ENCODE measurements around the gene ACTR10. TPM values are rescaled to one million over a fixed set of nuclear protein-coding genes. Genes with fewer than 3 reads are reported as not detected.
A peak's percentile ranks its signal among the peaks of the same experiment; 100 is the strongest.

ACTR10 gene
- total RNA-seq, 1 experiment from 2014 or later, result 39.6 TPM

- peak; percentile 66 for ATAC-seq
- Histone ChIP-seq H3K4me1 (ENCODE audit: control insufficient read depth in 1 of 2, insufficient read depth in 2 of 2, low read length in 2 of 2) (peaks cover 6 to 16% of the 10 kb centered on the region in 2 experiments; a peak in 2 of 4 replicates), H3K79me2 (ENCODE audit: insufficient read depth, low read length) (no peaks in the 10 kb centered on the region), H3K9me3 (ENCODE audit: control insufficient read depth in 1 of 2, insufficient read depth in 1 of 2, low read depth in 1 of 2, low read length in 2 of 2) (no peaks in the 10 kb centered on the region), H2AFZ (ENCODE audit: low read depth, low read length, poor library complexity, severe bottlenecking) (peak overlapping the region; percentile 67), H3K4me2 (ENCODE audit: low read length) (peak overlapping the region; percentile 99), H3K9ac (ENCODE audit: low read length) (peak overlapping the region; percentile 41), H3K4me3 (replicated peaks in 1 of 2; ENCODE audit: low read depth in 1 of 2, low read length in 2 of 2) (peak overlapping the region; percentile 37 to 69), H3K27ac (ENCODE audit: low read depth, low read length) (no peak overlapping the region; the same call in 1 of the 2 replicates), H3K27me3 (ENCODE audit: insufficient read depth, low read length) (peaks cover 42% of the 10 kb centered on the region), H3K9me2 (ENCODE audit: insufficient read depth) (no peaks in the 10 kb centered on the region), H4K20me1 (ENCODE audit: insufficient read depth) (no peaks in the 10 kb centered on the region), H3K36me3 (ENCODE audit: control insufficient read depth in 1 of 2, insufficient read depth in 2 of 2, low read length in 2 of 2) (no peaks in the 10 kb centered on the region)
- no TSS peak for BruUV-seq (replicated peaks)
- ChIA-PET CTCF (no interaction called here), RAD21 (ENCODE audit: low non-redundant PET in 1 of 2, low total read pairs in 2 of 2, uncharacterized antibody in 2 of 2, unreplicated experiment in 2 of 2) (no interaction called here), POLR2A (no interaction called here)
- intact Hi-C loops (cut with micrococcal nuclease), result no loop called here
- no peak for DNase-seq (ENCODE audit: low read depth, low spot score)
- no peak for TF ChIP-seq ZBTB33 (IDR thresholded peaks at IDR 0.05; ENCODE audit: extremely low read depth, insufficient replicate concordance, low read length)
- no peak; the same call in 1 of the 2 replicates for TF ChIP-seq ZFX (IDR thresholded peaks at IDR 0.05)
- TF ChIP-seq EGR1 (IDR thresholded peaks at IDR 0.05; ENCODE audit: low read depth), result no peak
- TF ChIP-seq JUND (IDR thresholded peaks at IDR 0.05), result no peak
- TF ChIP-seq POLR2AphosphoS5 (IDR thresholded peaks at IDR 0.05; ENCODE audit: low read depth, low read length), result no peak
- no peak for TF ChIP-seq YY1 (IDR thresholded peaks at IDR 0.05; ENCODE audit: extremely low read depth, insufficient replicate concordance, low read depth, low read length)
- no peak for TF ChIP-seq ELF1 (IDR thresholded peaks at IDR 0.05; ENCODE audit: borderline replicate concordance, low read depth)
- no peak for TF ChIP-seq FOSL1 (IDR thresholded peaks at IDR 0.05; ENCODE audit: low read depth)
- no peak for TF ChIP-seq SRF (IDR thresholded peaks at IDR 0.05; ENCODE audit: low read depth)
- TF ChIP-seq MAX (IDR thresholded peaks at IDR 0.05), result no peak
- no peak for TF ChIP-seq SP1 (IDR thresholded peaks at IDR 0.05; ENCODE audit: low read depth)
- TF ChIP-seq EZH2 (IDR thresholded peaks at IDR 0.05), result no peak
- TF ChIP-seq REST (IDR thresholded peaks at IDR 0.05; ENCODE audit: low read depth), result no peak
- TF ChIP-seq CEBPB (IDR thresholded peaks at IDR 0.05; ENCODE audit: low read depth), result no peak
- TF ChIP-seq ZNF274 (IDR thresholded peaks at IDR 0.05; ENCODE audit: low read depth, low read length), result no peak
- no peak for TF ChIP-seq RAD21 (IDR thresholded peaks at IDR 0.05; ENCODE audit: low read depth)
- no peak for TF ChIP-seq SIN3A (IDR thresholded peaks at IDR 0.05; ENCODE audit: low read depth)
- TF ChIP-seq CBX3 (IDR thresholded peaks at IDR 0.05; ENCODE audit: low read depth), result no peak
Measured at GRCh38 chr14:58151133-58152013, 48.6 kb upstream of the ACTR10 start.
